ENCODE data around the gene TLE4.

DNA sequence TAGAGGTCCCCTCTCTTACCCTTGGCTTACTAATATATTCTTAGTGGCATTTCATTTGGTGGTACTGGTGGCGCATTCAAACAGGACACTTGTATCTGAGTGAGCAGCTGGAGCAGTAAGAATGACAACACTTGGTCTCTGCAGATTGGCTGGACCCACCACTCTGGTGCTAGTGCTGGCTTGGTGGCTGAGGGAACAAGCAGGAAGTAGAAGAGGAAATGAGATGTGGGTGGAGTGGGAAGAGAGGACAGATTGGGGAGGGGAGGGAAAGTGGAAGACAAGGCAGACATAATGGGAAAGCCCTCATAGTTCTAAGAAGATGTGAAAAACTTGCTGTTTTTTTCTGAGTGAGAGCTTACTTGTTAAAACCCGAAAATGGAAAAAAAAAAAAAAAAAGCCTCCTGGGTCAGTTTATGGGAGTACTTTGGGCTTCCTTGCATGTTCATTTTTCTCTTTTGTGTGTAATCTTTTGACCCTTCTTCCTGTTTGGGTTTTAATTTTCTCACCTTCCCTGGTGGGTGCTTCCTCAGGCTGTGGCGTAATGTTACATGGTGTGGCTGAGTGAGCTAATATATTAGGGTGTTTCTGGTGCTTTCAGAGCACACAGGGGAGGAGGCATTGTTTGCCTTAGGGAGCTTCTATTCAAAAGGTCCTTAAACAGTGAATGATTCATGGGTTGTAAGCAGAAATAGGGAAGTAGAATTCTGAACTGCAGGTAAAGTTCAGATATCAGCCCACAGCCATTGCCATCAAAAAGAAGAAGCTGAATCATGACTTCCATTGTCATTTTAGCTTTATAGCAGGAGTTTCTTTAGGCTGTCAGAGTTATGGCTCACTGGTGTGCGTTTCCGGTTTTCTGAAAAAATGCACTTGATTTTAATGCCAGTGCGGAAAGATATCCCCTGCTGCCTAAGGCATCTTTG, 52.3 kb downstream of the TLE4 start:
- TF ChIP-seq, protein P1, sequence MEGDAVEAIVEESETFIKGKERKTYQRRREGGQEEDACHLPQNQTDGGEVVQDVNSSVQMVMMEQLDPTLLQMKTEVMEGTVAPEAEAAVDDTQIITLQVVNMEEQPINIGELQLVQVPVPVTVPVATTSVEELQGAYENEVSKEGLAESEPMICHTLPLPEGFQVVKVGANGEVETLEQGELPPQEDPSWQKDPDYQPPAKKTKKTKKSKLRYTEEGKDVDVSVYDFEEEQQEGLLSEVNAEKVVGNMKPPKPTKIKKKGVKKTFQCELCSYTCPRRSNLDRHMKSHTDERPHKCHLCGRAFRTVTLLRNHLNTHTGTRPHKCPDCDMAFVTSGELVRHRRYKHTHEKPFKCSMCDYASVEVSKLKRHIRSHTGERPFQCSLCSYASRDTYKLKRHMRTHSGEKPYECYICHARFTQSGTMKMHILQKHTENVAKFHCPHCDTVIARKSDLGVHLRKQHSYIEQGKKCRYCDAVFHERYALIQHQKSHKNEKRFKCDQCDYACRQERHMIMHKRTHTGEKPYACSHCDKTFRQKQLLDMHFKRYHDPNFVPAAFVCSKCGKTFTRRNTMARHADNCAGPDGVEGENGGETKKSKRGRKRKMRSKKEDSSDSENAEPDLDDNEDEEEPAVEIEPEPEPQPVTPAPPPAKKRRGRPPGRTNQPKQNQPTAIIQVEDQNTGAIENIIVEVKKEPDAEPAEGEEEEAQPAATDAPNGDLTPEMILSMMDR (conservative IDR thresholded peaks at IDR 0.05; ENCODE audit: low read depth, low read length): no peak
- TF ChIP-seq RAD21 (IDR thresholded peaks at IDR 0.05; ENCODE audit: low read length) (no peak), POLR2A (IDR thresholded peaks at IDR 0.05; ENCODE audit: low read depth, low read length) (no peak), RFX5 (IDR thresholded peaks at IDR 0.05; ENCODE audit: low read depth, low read length) (no peak), FOS (IDR thresholded peaks at IDR 0.05; ENCODE audit: low read depth, low read length) (no peak), SMC3 (IDR thresholded peaks at IDR 0.05; ENCODE audit: low read depth, low read length) (no peak)
- TF ChIP-seq, protein P2, sequence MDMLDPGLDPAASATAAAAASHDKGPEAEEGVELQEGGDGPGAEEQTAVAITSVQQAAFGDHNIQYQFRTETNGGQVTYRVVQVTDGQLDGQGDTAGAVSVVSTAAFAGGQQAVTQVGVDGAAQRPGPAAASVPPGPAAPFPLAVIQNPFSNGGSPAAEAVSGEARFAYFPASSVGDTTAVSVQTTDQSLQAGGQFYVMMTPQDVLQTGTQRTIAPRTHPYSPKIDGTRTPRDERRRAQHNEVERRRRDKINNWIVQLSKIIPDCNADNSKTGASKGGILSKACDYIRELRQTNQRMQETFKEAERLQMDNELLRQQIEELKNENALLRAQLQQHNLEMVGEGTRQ (IDR thresholded peaks at IDR 0.05; ENCODE audit: low read depth, low read length): no peak

Measured in IMR-90 (cell line).